HG02623 (cell line): Measurements from ENCODE around the gene LRRTM3.

Experiments used
- ATAC-seq: cut with Tn5 transposase; IDR thresholded peaks from one replicate; pipeline ENCODE4 v1.9.1; 2021; ENCODE audit warnings: moderate library complexity; ENCODE audit not compliant: unreplicated experiment

The LRRTM3 gene

GRCh38 chr10:67015225-67015624 lies 89.4 kb downstream of the LRRTM3 start:
- ATAC-seq = no peak

- ATAC-seq = no peak
Observed at GRCh38 chr10:67017218-67017617, 91.4 kb downstream of the LRRTM3 start.

- no peak for ATAC-seq
Observed at GRCh38 chr10:67022099-67022498, 96.3 kb downstream of the LRRTM3 start.

GRCh38 chr10:67033878-67034277 lies 108.0 kb downstream of the LRRTM3 start:
- ATAC-seq = no peak

GRCh38 chr10:67036808-67037207 lies 111.0 kb downstream of the LRRTM3 start:
- ATAC-seq = no peak

- ATAC-seq = no peak
Observed at GRCh38 chr10:67043041-67043440, 117.2 kb downstream of the LRRTM3 start.

GRCh38 chr10:67045404-67045803 lies 119.6 kb downstream of the LRRTM3 start:
- ATAC-seq = no peak

- no peak for ATAC-seq
Observed at GRCh38 chr10:67046507-67046906, 120.7 kb downstream of the LRRTM3 start.

- no peak for ATAC-seq
Observed at GRCh38 chr10:67049988-67050387, 124.2 kb downstream of the LRRTM3 start.

GRCh38 chr10:67050415-67050814 lies 124.6 kb downstream of the LRRTM3 start:
- no peak for ATAC-seq

- ATAC-seq = no peak
Observed at GRCh38 chr10:67072654-67073053, 146.8 kb downstream of the LRRTM3 start.

GRCh38 chr10:67075491-67075971 lies 149.7 kb downstream of the LRRTM3 start:
- no peak for ATAC-seq

GRCh38 chr10:67076144-67076543 lies 150.3 kb downstream of the LRRTM3 start:
- no peak for ATAC-seq

GRCh38 chr10:67077376-67077775 lies 151.5 kb downstream of the LRRTM3 start:
- no peak for ATAC-seq

GRCh38 chr10:67079126-67079525 lies 153.3 kb downstream of the LRRTM3 start:
- ATAC-seq = no peak

GRCh38 chr10:67086327-67087134 lies 160.7 kb downstream of the LRRTM3 start:
- ATAC-seq = no peak

- ATAC-seq = no peak
Observed at GRCh38 chr10:67087135-67087425, 161.2 kb downstream of the LRRTM3 start.

GRCh38 chr10:67088036-67088435 lies 162.2 kb downstream of the LRRTM3 start:
- ATAC-seq = no peak

GRCh38 chr10:67095531-67095930 lies 169.7 kb downstream of the LRRTM3 start:
- ATAC-seq = no peak

- no peak for ATAC-seq
Observed at GRCh38 chr10:67098461-67098860, 172.6 kb downstream of the LRRTM3 start.

GRCh38 chr10:67100951-67101350 lies 175.1 kb downstream of the LRRTM3 start:
- no peak for ATAC-seq

- ATAC-seq = no peak
Observed at GRCh38 chr10:67107670-67108069, 181.8 kb downstream of the LRRTM3 start.

GRCh38 chr10:67110286-67110685 lies 184.4 kb downstream of the LRRTM3 start:
- ATAC-seq = no peak
